ENCODE measurements around the gene FKBP7.
A peak's percentile ranks its signal among the peaks of the same experiment; 100 is the strongest.

GRCh38 chr2:178414266-178415247 lies 63.8 kb downstream of the FKBP7 start:
- TF ChIP-seq POLR2A (IDR thresholded peaks at IDR 0.05; ENCODE audit: low read depth) (no peak), EP300 (IDR thresholded peaks at IDR 0.05) (no peak), CTCF (IDR thresholded peaks at IDR 0.05) (peak; percentile 90 to 94 (median 92)), POLR2AphosphoS5 (IDR thresholded peaks at IDR 0.05) (peak; percentile 76 to 81)
